Measurements from ENCODE around the gene CIPC.

Gene CIPC

DNA sequence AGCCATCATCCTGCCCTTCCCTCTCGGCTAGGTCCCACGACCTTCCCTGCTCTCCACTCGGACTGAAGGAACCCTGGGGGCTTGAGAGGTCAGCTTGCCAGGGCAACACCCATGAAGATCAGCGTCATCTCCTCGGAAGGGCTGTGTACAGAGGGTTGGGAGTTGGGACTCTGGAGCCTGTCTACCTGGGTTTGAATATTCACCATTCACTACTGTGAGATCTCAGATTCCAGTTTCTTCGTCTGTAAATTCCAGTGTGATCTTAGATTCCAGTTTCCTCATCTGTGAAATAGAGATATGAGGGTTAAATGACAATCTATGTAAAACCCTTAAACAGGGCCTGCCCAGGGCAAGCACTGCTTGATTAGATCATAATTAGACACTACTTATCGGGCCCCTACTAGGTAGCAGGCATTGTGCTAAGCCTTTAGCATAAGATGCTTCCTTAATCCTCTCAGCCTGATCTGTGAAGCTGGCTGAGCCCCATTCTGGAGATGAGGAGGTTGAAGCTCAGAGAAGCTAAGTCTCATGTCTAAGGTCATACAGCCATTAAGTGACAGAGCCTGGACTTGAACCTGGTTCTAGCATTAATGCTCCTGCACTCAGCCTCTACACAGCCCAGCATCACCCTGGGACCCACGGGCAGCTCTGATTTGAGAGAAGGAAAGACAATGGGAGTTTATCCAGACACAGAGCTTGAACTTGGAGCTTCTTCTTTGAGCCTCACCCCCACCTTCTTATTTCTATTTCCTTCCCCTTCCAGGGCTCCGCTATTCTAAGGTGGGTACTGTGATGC lies 44.1 kb downstream of the CIPC start:
- no CpG with 5 or more reads among the region's 9 CpGs for WGBS, 2 donors (ENCODE audit: extremely low coverage in 2 of 2, insufficient read length in 2 of 2, insufficient replicate concordance in 1 of 2)
- no peak for DNase-seq (ENCODE audit: low spot score)
- Histone ChIP-seq H2AFZ (ENCODE audit: low read length) (peak overlapping the region; percentile 97), H2BK12ac (ENCODE audit: low read length) (no peak overlapping the region), H3K14ac (ENCODE audit: low read length) (no peak overlapping the region), H3K9me3 (replicated peaks in 1 of 2; ENCODE audit: control insufficient read depth in 2 of 2, insufficient read depth in 1 of 2, low read depth in 1 of 2, low read length in 2 of 2) (no peaks in the 10 kb centered on the region), H3K9ac (ENCODE audit: low read depth, low read length, poor library complexity) (peak overlapping the region; percentile 82), H3K4me2 (ENCODE audit: insufficient read depth, low read length, poor library complexity, severe bottlenecking) (peak overlapping the region; percentile 92), H3K18ac (ENCODE audit: low read length) (peak overlapping the region; percentile 68), H4K91ac (ENCODE audit: low read depth, low read length, poor library complexity) (no peak overlapping the region), H3K4me3 (ENCODE audit: low read length in 2 of 2) (peak overlapping the region; percentile 55 to 81), H4K8ac (ENCODE audit: low read depth, low read length) (no peak overlapping the region), H2BK5ac (ENCODE audit: low read length) (no peak overlapping the region), H2BK15ac (ENCODE audit: low read length) (no peak overlapping the region), H3K79me1 (ENCODE audit: low read depth, low read length) (no peaks in the 10 kb centered on the region), H3K36me3 (replicated peaks in 1 of 2; ENCODE audit: control insufficient read depth in 2 of 2, insufficient read depth in 2 of 2, low read length in 2 of 2) (no peaks in the 10 kb centered on the region), H3K4ac (ENCODE audit: low read length) (no peak overlapping the region), H2BK120ac (ENCODE audit: low read depth, low read length) (no peak overlapping the region), H3K27ac (replicated peaks; ENCODE audit: low read length) (no peak overlapping the region), H3K27me3 (ENCODE audit: control insufficient read depth in 3 of 3, insufficient read depth in 3 of 3, low read depth in 1 of 3, low read length in 3 of 3) (peaks cover 8 to 54% (median 42%) of the 10 kb centered on the region in 3 experiments), H3K23ac (ENCODE audit: low read depth, low read length, poor library complexity) (peak overlapping the region; percentile 35), H3K4me1 (ENCODE audit: control insufficient read depth in 2 of 2, insufficient read depth in 1 of 2, low read depth in 1 of 2, low read length in 2 of 2) (peaks cover 10 to 19% of the 10 kb centered on the region in 2 donors), H2AK5ac (ENCODE audit: low read depth, low read length) (no peak overlapping the region)

DNA sequence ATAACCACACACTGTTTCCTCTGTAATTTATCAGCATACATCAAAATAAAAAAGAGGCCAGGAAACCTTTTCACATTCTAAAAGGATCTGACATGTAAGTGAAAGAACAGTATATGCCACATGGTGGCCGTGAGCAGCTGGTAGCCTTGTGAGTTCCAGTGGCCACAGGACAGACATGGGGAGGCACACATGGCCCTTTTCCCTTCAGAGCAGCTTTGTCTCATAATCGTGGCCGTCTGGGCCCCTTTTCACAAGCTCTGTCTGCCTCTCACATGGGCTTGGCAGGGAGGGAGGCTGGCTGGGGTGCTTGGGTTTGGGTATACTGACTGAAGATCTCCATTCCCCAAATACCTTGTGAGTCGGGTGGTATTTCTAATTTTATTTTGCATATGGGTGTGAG lies 45.0 kb downstream of the CIPC start:
- Histone ChIP-seq H3K4ac (ENCODE audit: low read length) (no peak overlapping the region), H4K8ac (ENCODE audit: low read depth, low read length) (no peak overlapping the region), H3K9me3 (replicated peaks in 1 of 2; ENCODE audit: control insufficient read depth in 2 of 2, insufficient read depth in 1 of 2, low read depth in 1 of 2, low read length in 2 of 2) (no peaks in the 10 kb centered on the region), H2BK5ac (ENCODE audit: low read length) (no peak overlapping the region), H2BK120ac (ENCODE audit: low read depth, low read length) (no peak overlapping the region), H3K23ac (ENCODE audit: low read depth, low read length, poor library complexity) (no peak overlapping the region), H3K4me2 (ENCODE audit: insufficient read depth, low read length, poor library complexity, severe bottlenecking) (no peak overlapping the region), H3K27ac (replicated peaks; ENCODE audit: low read length) (no peak overlapping the region), H3K4me1 (ENCODE audit: control insufficient read depth in 2 of 2, insufficient read depth in 1 of 2, low read depth in 1 of 2, low read length in 2 of 2) (peaks cover 10 to 19% of the 10 kb centered on the region in 2 donors), H3K4me3 (ENCODE audit: low read length in 2 of 2) (no peak overlapping the region), H2BK12ac (ENCODE audit: low read length) (no peak overlapping the region), H3K9ac (ENCODE audit: low read depth, low read length, poor library complexity) (no peak overlapping the region), H2BK15ac (ENCODE audit: low read length) (no peak overlapping the region), H3K79me1 (ENCODE audit: low read depth, low read length) (no peaks in the 10 kb centered on the region), H2AFZ (ENCODE audit: low read length) (no peak overlapping the region), H4K91ac (ENCODE audit: low read depth, low read length, poor library complexity) (no peak overlapping the region), H3K36me3 (replicated peaks in 1 of 2; ENCODE audit: control insufficient read depth in 2 of 2, insufficient read depth in 2 of 2, low read length in 2 of 2) (no peaks in the 10 kb centered on the region), H2AK5ac (ENCODE audit: low read depth, low read length) (no peak overlapping the region), H3K18ac (ENCODE audit: low read length) (no peak overlapping the region), H3K27me3 (ENCODE audit: control insufficient read depth in 3 of 3, insufficient read depth in 3 of 3, low read depth in 1 of 3, low read length in 3 of 3) (peaks cover 8 to 52% (median 42%) of the 10 kb centered on the region in 3 experiments), H3K14ac (ENCODE audit: low read length) (no peak overlapping the region)
- no CpG with 5 or more reads among the region's 4 CpGs for whole genome bisulfite sequencing, 2 donors (ENCODE audit: extremely low coverage in 2 of 2, insufficient read length in 2 of 2, insufficient replicate concordance in 1 of 2)
- no peak for DNase-seq (ENCODE audit: low spot score)

GRCh38 chr14:77144412-77145115 lies 46.5 kb downstream of the CIPC start:
- Histone ChIP-seq H2AK5ac (ENCODE audit: low read depth, low read length) (no peak overlapping the region), H3K4me2 (ENCODE audit: insufficient read depth, low read length, poor library complexity, severe bottlenecking) (no peak overlapping the region), H2AFZ (ENCODE audit: low read length) (no peak overlapping the region), H3K23ac (ENCODE audit: low read depth, low read length, poor library complexity) (no peak overlapping the region), H4K91ac (ENCODE audit: low read depth, low read length, poor library complexity) (no peak overlapping the region), H3K9me3 (replicated peaks in 1 of 2; ENCODE audit: control insufficient read depth in 2 of 2, insufficient read depth in 1 of 2, low read depth in 1 of 2, low read length in 2 of 2) (no peaks in the 10 kb centered on the region), H2BK15ac (ENCODE audit: low read length) (no peak overlapping the region), H3K4me1 (ENCODE audit: control insufficient read depth in 2 of 2, insufficient read depth in 1 of 2, low read depth in 1 of 2, low read length in 2 of 2) (peaks cover 8 to 15% of the 10 kb centered on the region in 2 donors), H3K4ac (ENCODE audit: low read length) (no peak overlapping the region), H3K14ac (ENCODE audit: low read length) (no peak overlapping the region), H3K79me1 (ENCODE audit: low read depth, low read length) (no peaks in the 10 kb centered on the region), H2BK5ac (ENCODE audit: low read length) (no peak overlapping the region), H3K18ac (ENCODE audit: low read length) (no peak overlapping the region), H4K8ac (ENCODE audit: low read depth, low read length) (no peak overlapping the region), H2BK120ac (ENCODE audit: low read depth, low read length) (no peak overlapping the region), H3K9ac (ENCODE audit: low read depth, low read length, poor library complexity) (no peak overlapping the region), H3K4me3 (ENCODE audit: low read length in 2 of 2) (no peak overlapping the region), H3K27me3 (ENCODE audit: control insufficient read depth in 3 of 3, insufficient read depth in 3 of 3, low read depth in 1 of 3, low read length in 3 of 3) (peaks cover 8 to 46% (median 42%) of the 10 kb centered on the region in 3 experiments), H3K27ac (replicated peaks; ENCODE audit: low read length) (no peak overlapping the region), H3K36me3 (replicated peaks in 1 of 2; ENCODE audit: control insufficient read depth in 2 of 2, insufficient read depth in 2 of 2, low read length in 2 of 2) (no peaks in the 10 kb centered on the region), H2BK12ac (ENCODE audit: low read length) (no peak overlapping the region)
- no CpG with 5 or more reads among the region's 4 CpGs for WGBS, 2 donors (ENCODE audit: extremely low coverage in 2 of 2, insufficient read length in 2 of 2, insufficient replicate concordance in 1 of 2)
- no peak for DNase-seq (ENCODE audit: low spot score)
